Measurements from ENCODE around the gene DUSP16. TPM values are rescaled to one million over a fixed set of nuclear protein-coding genes. Genes with fewer than 3 reads are reported as not detected.
A peak's percentile ranks its signal among the peaks of the same experiment; 100 is the strongest.

DUSP16 gene
- total and polyA plus RNA-seq, 5 donors = 4.2 to 17.2 (median 12.4) TPM

DNA sequence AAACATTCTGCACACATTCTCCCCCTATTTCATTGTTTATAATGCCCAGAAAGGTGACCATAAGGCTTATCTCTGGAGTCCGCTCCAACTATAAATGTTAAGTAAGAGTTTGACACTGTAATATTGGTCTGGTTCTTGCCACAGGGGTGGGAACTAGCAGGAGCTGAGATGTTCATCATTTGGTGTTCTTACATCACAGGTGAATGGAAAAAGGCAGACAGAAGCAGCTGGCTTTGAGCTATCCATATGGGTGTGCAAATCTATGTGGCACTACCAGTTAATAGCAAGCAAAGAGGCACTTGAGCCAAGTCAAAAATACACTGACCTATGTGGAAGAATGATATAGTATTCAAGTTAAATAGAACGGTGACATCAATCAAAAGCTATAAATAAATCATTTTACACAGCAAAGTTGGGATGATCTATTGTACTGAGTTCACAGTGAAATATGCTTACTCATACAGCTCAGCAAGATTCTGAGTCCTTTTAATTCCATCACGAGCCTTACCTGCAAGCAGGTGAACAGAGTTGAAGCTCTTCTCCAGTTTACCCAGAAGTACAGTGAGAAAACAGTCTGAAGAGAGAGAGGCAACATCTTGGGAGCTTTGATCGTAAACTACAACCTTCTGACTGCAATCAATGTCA, 43.2 kb downstream of the DUSP16 start:
- Histone ChIP-seq H3K4me3 (ENCODE audit: low read length) (no peak overlapping the region), H3K27ac (ENCODE audit: low read length) (no peak overlapping the region)
- no peak for ATAC-seq

DNA sequence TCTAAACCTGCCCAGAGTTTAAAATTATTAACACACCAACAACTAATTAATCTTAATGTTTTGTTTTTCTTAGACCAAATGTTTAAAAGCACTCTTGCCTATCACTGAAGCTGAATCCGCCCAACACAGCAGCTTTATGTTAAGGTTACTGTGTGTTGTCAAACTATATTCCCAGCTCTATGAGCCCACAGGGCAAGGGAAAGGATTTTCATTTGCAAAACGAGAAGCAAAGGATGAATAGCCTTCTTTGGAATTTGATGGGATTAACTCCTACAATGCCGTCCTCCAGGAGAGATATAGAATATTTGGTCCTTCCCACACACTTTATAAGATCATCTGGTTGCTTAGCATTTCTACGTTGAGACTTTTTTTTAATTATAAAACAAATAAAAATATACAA, 43.7 kb downstream of the DUSP16 start:
- intact Hi-C loops (cut with DNase I) = no loop called here
- Histone ChIP-seq H3K4me3 (ENCODE audit: low read length) (no peak overlapping the region), H3K9me3 (ENCODE audit: control insufficient read depth, low read length) (no peaks in the 10 kb centered on the region), H3K27me3 (ENCODE audit: control insufficient read depth, insufficient read depth) (no peaks in the 10 kb centered on the region), H3K27ac (ENCODE audit: low read length) (no peak overlapping the region), H3K4me1 (ENCODE audit: control insufficient read depth, insufficient read depth, low read length) (peaks cover 2% of the 10 kb centered on the region)
- WGBS = 64% methylated on average over 4 of the region's 4 CpGs
- no peak for DNase-seq
- ATAC-seq = no peak

More for the DNA sequence above, 43.2 kb downstream of the DUSP16 start:
- 79% methylated on average over 4 of the region's 4 CpGs for WGBS
- Histone ChIP-seq H3K27me3 (ENCODE audit: control insufficient read depth, insufficient read depth) (no peaks in the 10 kb centered on the region), H3K9me3 (ENCODE audit: control insufficient read depth, low read length) (no peaks in the 10 kb centered on the region), H3K4me1 (ENCODE audit: control insufficient read depth, insufficient read depth, low read length) (peaks cover 2% of the 10 kb centered on the region)
- intact Hi-C loops (cut with DNase I) = no loop called here
- DNase-seq = no peak

DNA sequence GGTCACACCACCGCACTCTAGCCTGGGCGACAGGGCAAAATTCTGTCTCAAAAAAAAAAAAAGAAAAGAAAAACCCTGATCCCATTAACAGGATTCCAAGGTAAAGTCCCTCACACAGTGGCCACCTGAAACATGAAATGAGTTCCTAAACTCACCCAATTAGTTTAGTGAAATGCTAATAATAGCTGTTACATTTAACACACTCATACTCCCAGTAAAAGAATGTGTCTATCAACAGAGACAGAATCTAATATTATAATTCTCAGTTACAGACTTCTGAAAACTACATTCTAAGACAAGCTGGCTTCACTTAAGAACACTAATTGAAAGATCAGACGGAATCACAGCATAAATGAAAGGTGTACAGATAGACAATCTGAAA, 44.2 kb downstream of the DUSP16 start:
- Histone ChIP-seq H3K4me3 (ENCODE audit: low read length) (no peak overlapping the region), H3K9me3 (ENCODE audit: control insufficient read depth, low read length) (no peaks in the 10 kb centered on the region), H3K4me1 (ENCODE audit: control insufficient read depth, insufficient read depth, low read length) (peaks cover 2% of the 10 kb centered on the region), H3K27me3 (ENCODE audit: control insufficient read depth, insufficient read depth) (no peaks in the 10 kb centered on the region), H3K27ac (ENCODE audit: low read length) (no peak overlapping the region)
- DNase-seq (no peak), ATAC-seq (no peak)
- intact Hi-C loops (cut with DNase I) = no loop called here
- WGBS = 93% methylated on average over 3 of the region's 3 CpGs

DNA sequence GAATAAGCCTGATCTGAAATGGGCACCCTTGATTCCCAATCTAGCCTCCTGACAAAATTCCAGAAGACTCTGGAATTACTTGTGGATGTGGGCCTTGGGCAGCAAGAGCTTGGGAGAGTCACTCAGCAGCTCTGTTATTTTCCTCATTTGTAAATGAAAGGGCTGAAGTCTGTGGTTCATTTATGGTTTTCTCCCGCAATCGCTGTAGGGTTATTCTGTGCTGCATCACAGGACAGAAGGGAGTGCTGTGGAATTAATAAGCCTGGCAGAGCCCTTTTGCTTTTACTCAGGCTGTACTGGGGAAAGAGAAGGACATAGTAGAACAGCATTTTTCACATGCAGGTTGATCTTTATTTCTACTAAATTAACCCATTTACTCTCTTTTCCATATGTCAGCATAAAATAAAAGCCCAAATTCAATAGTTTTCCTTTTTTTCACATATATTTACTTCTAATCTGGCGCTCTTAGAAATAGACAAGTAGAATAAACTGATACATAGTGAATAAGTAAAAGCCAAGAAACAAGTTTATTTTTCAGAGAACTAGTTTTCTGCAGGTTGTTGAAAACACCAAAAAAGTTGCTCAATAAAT, 49.2 kb downstream of the DUSP16 start:
- WGBS = 88% methylated on average over 3 of the region's 3 CpGs
- Histone ChIP-seq H3K27me3 (ENCODE audit: control insufficient read depth, insufficient read depth) (no peaks in the 10 kb centered on the region), H3K27ac (ENCODE audit: low read length) (no peak overlapping the region), H3K9me3 (ENCODE audit: control insufficient read depth, low read length) (no peaks in the 10 kb centered on the region), H3K4me1 (ENCODE audit: control insufficient read depth, insufficient read depth, low read length) (peaks cover 2% of the 10 kb centered on the region), H3K4me3 (ENCODE audit: low read length) (no peak overlapping the region)
- intact Hi-C loops (cut with DNase I) = no loop called here
- DNase-seq = no peak
- no peak for ATAC-seq

DNA sequence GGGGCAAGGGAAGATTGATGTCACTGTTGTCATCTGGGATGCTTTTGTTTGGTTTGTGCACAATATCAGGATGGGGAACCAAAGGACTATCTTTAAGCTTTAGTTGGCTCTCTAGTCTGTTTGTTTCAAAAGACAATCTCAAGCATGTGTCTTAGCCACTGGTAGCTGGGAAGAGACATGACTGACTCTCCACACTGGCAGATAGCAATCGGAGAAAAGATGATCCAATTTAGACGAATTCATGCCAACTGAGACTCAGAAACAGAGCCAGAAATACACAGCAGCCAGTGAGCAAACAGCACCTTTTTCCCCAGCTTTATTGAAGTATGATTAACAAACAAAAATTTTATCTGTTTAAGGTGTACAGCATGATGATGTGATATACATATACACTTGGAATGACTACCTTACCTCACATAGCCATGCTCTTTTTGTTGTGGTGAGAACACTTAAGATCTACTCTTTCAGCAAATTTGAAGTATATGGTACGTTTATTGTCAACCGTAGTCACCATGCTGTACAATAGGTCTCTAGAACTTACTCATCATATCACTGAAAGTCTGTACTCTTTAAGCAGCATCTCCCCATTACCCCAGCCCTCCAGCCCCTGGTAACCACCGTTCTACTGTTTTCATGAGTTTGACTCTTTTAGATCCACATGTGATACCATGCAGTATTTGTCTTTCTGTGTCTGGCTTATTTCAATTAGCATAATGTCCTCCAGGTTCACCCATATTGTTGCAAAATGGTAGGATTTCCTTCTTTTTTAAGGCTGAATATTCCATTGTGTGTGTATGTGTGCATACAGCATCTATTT, 50.6 kb downstream of the DUSP16 start:
- peak overlapping the region; percentile 9 for H3K27ac ChIP-seq (ENCODE audit: low read length)
- H3K27me3 ChIP-seq (ENCODE audit: control insufficient read depth, insufficient read depth) = no peaks in the 10 kb centered on the region
- intact Hi-C loops (cut with DNase I) = no loop called here
- H3K4me1 ChIP-seq (ENCODE audit: control insufficient read depth, insufficient read depth, low read length) = peaks cover 2% of the 10 kb centered on the region
- 78% methylated on average over 5 of the region's 5 CpGs for WGBS
- DNase-seq = no peak
- no peaks in the 10 kb centered on the region for H3K9me3 ChIP-seq (ENCODE audit: control insufficient read depth, low read length)
- H3K4me3 ChIP-seq (ENCODE audit: low read length) = no peak overlapping the region
- ATAC-seq = no peak

DNA sequence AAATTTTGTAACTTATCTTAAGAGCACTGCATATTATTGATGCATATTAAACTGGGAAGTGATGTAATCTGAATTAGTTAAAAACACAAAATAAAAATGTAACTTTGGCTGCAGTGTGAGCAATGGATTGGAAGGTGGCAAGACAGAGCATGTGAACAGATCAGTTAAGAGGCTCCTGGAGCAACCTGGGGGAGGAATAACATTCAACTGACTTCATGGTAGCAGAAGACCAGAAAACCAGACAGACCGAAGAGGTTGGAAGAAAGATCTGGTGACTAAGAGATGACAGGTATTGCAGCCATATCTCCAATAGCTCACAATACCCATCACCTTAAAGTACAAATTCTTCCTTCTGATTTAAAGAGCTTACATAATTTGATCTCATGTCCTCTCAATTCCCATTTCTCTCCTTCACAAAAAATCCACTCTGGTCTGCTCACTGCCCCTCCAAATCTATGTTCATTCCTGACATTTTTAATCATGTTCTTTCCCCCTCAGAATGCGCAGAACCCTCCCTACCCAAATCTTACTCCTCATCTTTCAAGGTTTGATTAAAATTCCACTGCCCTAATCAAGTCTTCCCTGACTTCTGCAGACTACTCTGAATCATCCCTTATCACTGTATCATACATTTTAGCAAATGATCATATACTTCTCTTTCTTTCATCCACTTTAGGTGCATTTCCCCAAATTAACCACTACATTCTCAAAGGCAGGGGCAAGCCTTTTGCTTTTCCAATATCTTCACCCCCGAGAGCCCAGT, 51.5 kb downstream of the DUSP16 start:
- Histone ChIP-seq H3K4me1 (ENCODE audit: control insufficient read depth, insufficient read depth, low read length) (peaks cover 4% of the 10 kb centered on the region), H3K27me3 (ENCODE audit: control insufficient read depth, insufficient read depth) (no peaks in the 10 kb centered on the region), H3K9me3 (ENCODE audit: control insufficient read depth, low read length) (no peaks in the 10 kb centered on the region), H3K27ac (ENCODE audit: low read length) (no peak overlapping the region), H3K4me3 (ENCODE audit: low read length) (no peak overlapping the region)
- intact Hi-C loops (cut with DNase I) = no loop called here
- DNase-seq (no peak), ATAC-seq (no peak)
- 85% methylated on average over 3 of the region's 3 CpGs for WGBS

DNA sequence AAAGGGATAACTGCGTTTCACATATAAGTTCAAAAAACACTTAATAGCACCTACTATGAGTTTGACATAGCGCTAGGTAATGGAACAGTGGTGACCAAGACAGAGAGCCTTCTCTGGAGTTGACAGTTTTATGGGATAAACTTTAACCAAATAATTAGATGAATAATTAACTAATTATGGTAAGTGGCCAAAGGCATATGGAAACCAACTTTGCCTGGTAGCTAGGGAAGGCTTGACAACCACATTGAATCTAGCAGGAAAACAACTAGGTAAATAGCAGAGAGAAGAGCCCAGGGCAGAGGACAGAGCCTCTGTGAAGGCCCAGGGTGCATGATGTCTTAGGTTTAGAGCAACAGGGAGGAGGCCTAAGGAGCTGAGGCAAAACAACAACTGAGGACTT, 52.1 kb downstream of the DUSP16 start:
- Histone ChIP-seq H3K4me3 (ENCODE audit: low read length) (no peak overlapping the region), H3K9me3 (ENCODE audit: control insufficient read depth, low read length) (no peaks in the 10 kb centered on the region), H3K4me1 (ENCODE audit: control insufficient read depth, insufficient read depth, low read length) (peaks cover 4% of the 10 kb centered on the region), H3K27me3 (ENCODE audit: control insufficient read depth, insufficient read depth) (no peaks in the 10 kb centered on the region), H3K27ac (ENCODE audit: low read length) (no peak overlapping the region)
- no peak for ATAC-seq
- intact Hi-C loops (cut with DNase I) = no loop called here
- 95% methylated on average over 2 of the region's 2 CpGs for WGBS
- DNase-seq = no peak

DNA sequence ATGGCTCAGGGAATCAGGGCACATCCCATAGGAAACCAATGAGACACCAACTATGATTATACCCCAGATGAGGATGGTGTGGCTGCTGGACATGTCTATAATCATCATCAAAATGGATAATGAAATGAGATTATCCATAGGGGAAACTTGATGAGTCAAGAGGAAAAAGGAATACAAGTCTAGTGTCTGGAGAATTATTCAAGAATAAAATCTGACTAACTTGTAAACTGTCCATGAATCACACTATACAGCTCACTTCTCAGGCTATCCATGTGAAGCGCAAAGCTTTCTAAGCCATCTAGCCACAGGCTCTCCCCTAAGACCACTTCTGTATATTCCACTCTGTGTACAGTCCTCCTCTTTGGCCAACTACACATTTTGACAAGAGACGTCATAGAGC, 52.5 kb downstream of the DUSP16 start:
- ATAC-seq = no peak
- no peak overlapping the region for H3K27ac ChIP-seq (ENCODE audit: low read length)

DNA sequence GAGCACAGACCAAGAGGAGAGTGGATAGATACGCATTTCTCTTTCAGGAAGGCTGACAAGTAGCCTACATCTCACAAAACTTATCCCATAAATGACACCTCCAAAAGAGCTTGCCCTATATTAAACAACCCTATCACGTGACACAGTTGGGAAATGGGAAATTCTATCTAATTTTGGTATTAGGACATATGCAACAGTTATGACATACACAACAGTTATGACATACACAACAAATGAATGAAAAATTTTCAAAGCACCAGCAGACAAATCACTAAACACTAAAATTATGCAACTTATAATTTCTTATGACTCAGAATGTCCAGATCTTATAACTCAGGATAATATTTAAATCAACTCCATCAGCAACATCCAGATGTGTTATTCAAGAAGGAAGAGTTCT, 54.1 kb downstream of the DUSP16 start:
- Histone ChIP-seq H3K4me1 (ENCODE audit: control insufficient read depth, insufficient read depth, low read length) (peaks cover 4% of the 10 kb centered on the region), H3K27ac (ENCODE audit: low read length) (no peak overlapping the region), H3K4me3 (ENCODE audit: low read length) (no peak overlapping the region), H3K27me3 (ENCODE audit: control insufficient read depth, insufficient read depth) (no peaks in the 10 kb centered on the region), H3K9me3 (ENCODE audit: control insufficient read depth, low read length) (no peaks in the 10 kb centered on the region)
- 90% methylated on average over 2 of the region's 2 CpGs for WGBS
- no peak for DNase-seq
- intact Hi-C loops (cut with DNase I) = loop anchor here in 1 of 4 donors (5.0 kb wide), 1 partner anchor 54 kb away; the partner anchor contains the start of gene DUSP16
- ATAC-seq = no peak

More for the DNA sequence above, 52.5 kb downstream of the DUSP16 start:
- DNase-seq = no peak
- 89% methylated on average over 2 of the region's 2 CpGs for WGBS
- Histone ChIP-seq H3K4me1 (ENCODE audit: control insufficient read depth, insufficient read depth, low read length) (peaks cover 5% of the 10 kb centered on the region), H3K27me3 (ENCODE audit: control insufficient read depth, insufficient read depth) (no peaks in the 10 kb centered on the region), H3K9me3 (ENCODE audit: control insufficient read depth, low read length) (no peaks in the 10 kb centered on the region), H3K4me3 (ENCODE audit: low read length) (no peak overlapping the region)
- intact Hi-C loops (cut with DNase I) = no loop called here

DNA sequence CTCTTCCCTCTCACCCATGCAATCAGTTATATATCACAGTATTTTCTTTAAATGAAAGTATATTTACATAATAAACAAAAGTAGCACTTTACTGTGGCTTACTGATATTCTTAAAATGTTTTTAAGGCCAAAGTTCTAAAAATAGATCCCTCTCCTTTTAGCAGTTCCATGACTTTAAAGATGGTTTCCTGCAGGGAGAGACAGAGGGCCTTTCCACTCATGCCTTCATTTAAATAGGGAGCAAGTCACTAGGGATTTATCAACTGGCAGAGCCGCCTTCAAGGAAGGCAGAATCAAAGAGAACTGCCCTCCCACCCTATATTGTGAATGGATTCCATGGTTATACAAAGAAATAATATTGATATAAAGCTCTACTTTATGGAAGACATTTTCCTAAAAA, 55.5 kb downstream of the DUSP16 start:
- Histone ChIP-seq H3K27me3 (ENCODE audit: control insufficient read depth, insufficient read depth) (no peaks in the 10 kb centered on the region), H3K4me1 (ENCODE audit: control insufficient read depth, insufficient read depth, low read length) (peaks cover 4% of the 10 kb centered on the region), H3K4me3 (ENCODE audit: low read length) (no peak overlapping the region), H3K9me3 (ENCODE audit: control insufficient read depth, low read length) (no peaks in the 10 kb centered on the region), H3K27ac (ENCODE audit: low read length) (no peak overlapping the region)
- intact Hi-C loops (cut with DNase I) = loop anchor here in 1 of 4 donors (5.0 kb wide), 1 partner anchor 55 kb away; the partner anchor contains the start of gene DUSP16
- WGBS = 60% methylated on average over 1 of the region's 1 CpG
- ATAC-seq = no peak
- DNase-seq = no peak
